Keratinocyte (primary cell): ENCODE data around the gene DIS3L2. TPM values are rescaled to one million over a fixed set of nuclear protein-coding genes. Genes with fewer than 3 reads are reported as not detected.

Experiments
- DNase-seq: peaks from one replicate; pipeline ENCODE4 v3.0.0-alpha.2; 2011; ENCODE audit warnings: low read depth, missing footprints, low spot score
- FAIRE-seq: peaks from 2 replicates; lab custom pipeline; 2011; peaks lifted over from hg19 to GRCh38; lab: Jason Lieb, UNC
- H2AFZ ChIP-seq: 2 replicates; pipeline ENCODE4 v1.6.0; 2012; ENCODE audit warnings: low read length, control low read depth, inconsistent platforms; ENCODE audit not compliant: control insufficient read depth
- H3K27ac ChIP-seq: 2 replicates; pipeline ENCODE4 v1.5.1; 2011; ENCODE audit warnings: low read length; ENCODE audit not compliant: control insufficient read depth, insufficient read depth
- H3K27me3 ChIP-seq: 3 replicates; pipeline ENCODE4 v1.6.0; 2011; ENCODE audit warnings: low read length; ENCODE audit not compliant: control insufficient read depth, insufficient read depth; ENCODE audit errors: extremely low read depth
- H3K36me3 ChIP-seq, 2 experiments: 2 replicates in 1 of 2; 3 replicates in 1 of 2; pipeline ENCODE4 v1.5.1; 2011; ENCODE audit warnings: low read length in 2 of 2, mild to moderate bottlenecking in 1 of 2; ENCODE audit not compliant: control insufficient read depth in 2 of 2, insufficient read depth in 2 of 2; ENCODE audit errors: extremely low read depth in 1 of 2
- H3K4me1 ChIP-seq: 3 replicates; pipeline ENCODE4 v1.5.1; 2011; ENCODE audit warnings: low read length; ENCODE audit not compliant: control insufficient read depth, insufficient read depth; ENCODE audit errors: extremely low read depth
- H3K4me2 ChIP-seq: 3 replicates; pipeline ENCODE4 v1.6.0; 2011; ENCODE audit warnings: low read depth, low read length; ENCODE audit not compliant: control insufficient read depth, insufficient read depth; ENCODE audit errors: extremely low read depth
- H3K4me3 ChIP-seq, 3 experiments: fragments of 200-600 bp in 1 of 3; sonication (generic) in 1 of 3; 2 replicates in 2 of 3; 3 replicates in 1 of 3; pipeline ENCODE4 v1.5.1; 2011 to 2016; ENCODE audit warnings: low read length in 3 of 3, mild to moderate bottlenecking in 3 of 3, control low read depth in 2 of 3, inconsistent platforms in 1 of 3, low read depth in 1 of 3, mixed read lengths in 1 of 3, mixed run types in 1 of 3, moderate library complexity in 1 of 3; ENCODE audit not compliant: control insufficient read depth in 2 of 3, insufficient read depth in 2 of 3; ENCODE audit errors: extremely low read depth in 1 of 3
- H3K79me2 ChIP-seq: 2 replicates; pipeline ENCODE4 v1.6.0; 2012; ENCODE audit warnings: low read length; ENCODE audit not compliant: control insufficient read depth, insufficient read depth
- H3K9ac ChIP-seq: 3 replicates; pipeline ENCODE4 v1.6.0; 2011; ENCODE audit warnings: low read length; ENCODE audit not compliant: control insufficient read depth, insufficient read depth; ENCODE audit errors: extremely low read depth
- H3K9me1 ChIP-seq: 3 replicates; pipeline ENCODE4 v1.6.0; 2011; ENCODE audit warnings: low read length; ENCODE audit not compliant: control insufficient read depth, insufficient read depth; ENCODE audit errors: extremely low read depth
- H3K9me3 ChIP-seq: 2 replicates; pipeline ENCODE4 v1.5.1; 2012; ENCODE audit warnings: low read depth, low read length; ENCODE audit not compliant: control insufficient read depth
- H4K20me1 ChIP-seq: 3 replicates; pipeline ENCODE4 v1.6.0; 2011; ENCODE audit warnings: low read length; ENCODE audit not compliant: control insufficient read depth, insufficient read depth; ENCODE audit errors: extremely low read depth
- EZH2 ChIP-seq: IDR thresholded peaks from one replicate; pipeline ENCODE4 v1.6.1; 2012; ENCODE audit warnings: inconsistent platforms, mild to moderate bottlenecking, low read length, moderate library complexity
- dilution Hi-C: fragments of 300-500 bp; cut with MboI; formaldehyde crosslinking; loops from one replicate; pipeline ENCODE4 v1.7.0; 2020; ENCODE audit warnings: low sequenced_read_pairs; ENCODE audit not compliant: extremely low pct_ligation_motif_present
- polyA plus RNA-seq, 5 experiments: library from polyadenylated mRNA; depleted of rRNA in 3 of 5; stranded (reverse) in 3 of 5; stranded (forward) in 1 of 5; unstranded in 1 of 5; fragments of >200 nt; gene quantifications; 1 replicate in 1 of 5; 2 replicates in 3 of 5; 3 replicates in 1 of 5; pipeline versions ENCODE4 v1.2.1 to v1.2.3, GENCODE V29; 2011 to 2012; ENCODE audit warnings: missing spikeins in 2 of 5, low read depth in 1 of 5, low replicate concordance in 1 of 5
- TF ChIP-seq, protein P1 (sequence below), 3 experiments: IDR thresholded peaks in 1 of 3; conservative IDR thresholded peaks in 1 of 3; optimal IDR thresholded peaks in 1 of 3; 2 replicates in 2 of 3; 3 replicates in 1 of 3; pipeline versions ENCODE3 to v1.5.1; 2011; ENCODE audit warnings: low read length in 3 of 3, mild to moderate bottlenecking in 3 of 3, moderate library complexity in 2 of 3, control low read depth in 1 of 3, inconsistent platforms in 1 of 3; ENCODE audit not compliant: insufficient read depth in 2 of 3; ENCODE audit errors: extremely low read depth in 1 of 3

Gene DIS3L2
- polyA plus RNA-seq, 1 donor (not counting 4 experiments of a cell fraction or from before 2014, with no cell fraction given), result 8.6 TPM

- TF ChIP-seq EZH2, result no peak
- TF ChIP-seq, protein P1, sequence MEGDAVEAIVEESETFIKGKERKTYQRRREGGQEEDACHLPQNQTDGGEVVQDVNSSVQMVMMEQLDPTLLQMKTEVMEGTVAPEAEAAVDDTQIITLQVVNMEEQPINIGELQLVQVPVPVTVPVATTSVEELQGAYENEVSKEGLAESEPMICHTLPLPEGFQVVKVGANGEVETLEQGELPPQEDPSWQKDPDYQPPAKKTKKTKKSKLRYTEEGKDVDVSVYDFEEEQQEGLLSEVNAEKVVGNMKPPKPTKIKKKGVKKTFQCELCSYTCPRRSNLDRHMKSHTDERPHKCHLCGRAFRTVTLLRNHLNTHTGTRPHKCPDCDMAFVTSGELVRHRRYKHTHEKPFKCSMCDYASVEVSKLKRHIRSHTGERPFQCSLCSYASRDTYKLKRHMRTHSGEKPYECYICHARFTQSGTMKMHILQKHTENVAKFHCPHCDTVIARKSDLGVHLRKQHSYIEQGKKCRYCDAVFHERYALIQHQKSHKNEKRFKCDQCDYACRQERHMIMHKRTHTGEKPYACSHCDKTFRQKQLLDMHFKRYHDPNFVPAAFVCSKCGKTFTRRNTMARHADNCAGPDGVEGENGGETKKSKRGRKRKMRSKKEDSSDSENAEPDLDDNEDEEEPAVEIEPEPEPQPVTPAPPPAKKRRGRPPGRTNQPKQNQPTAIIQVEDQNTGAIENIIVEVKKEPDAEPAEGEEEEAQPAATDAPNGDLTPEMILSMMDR (optimal IDR thresholded peaks at IDR 0.05 in 1 of 3, IDR thresholded peaks at IDR 0.05 in 1 of 3, conservative IDR thresholded peaks at IDR 0.05 in 1 of 3; ENCODE audit: extremely low read depth in 1 of 3, insufficient read depth in 2 of 3, low read length in 3 of 3), result no peak
- Histone ChIP-seq H3K4me2 (no peak overlapping the region), H3K4me3 (no peak overlapping the region), H3K9me3 (no peaks in the 10 kb centered on the region), H3K4me1 (no peaks in the 10 kb centered on the region), H3K9me1 (no peaks in the 10 kb centered on the region), H3K36me3 (peaks cover 4% of the 10 kb centered on the region in 2 experiments), H4K20me1 (peaks cover 2% of the 10 kb centered on the region), H3K79me2 (no peaks in the 10 kb centered on the region), H3K27me3 (no peaks in the 10 kb centered on the region), H3K9ac (no peak overlapping the region), H3K27ac (no peak overlapping the region), H2AFZ (no peak overlapping the region)
- DNase-seq (no peak), FAIRE-seq (no peak)
- dilution Hi-C loops, result no loop called here
Observed at GRCh38 chr2:232022718-232023117, 61.2 kb downstream of the DIS3L2 start.

DNA sequence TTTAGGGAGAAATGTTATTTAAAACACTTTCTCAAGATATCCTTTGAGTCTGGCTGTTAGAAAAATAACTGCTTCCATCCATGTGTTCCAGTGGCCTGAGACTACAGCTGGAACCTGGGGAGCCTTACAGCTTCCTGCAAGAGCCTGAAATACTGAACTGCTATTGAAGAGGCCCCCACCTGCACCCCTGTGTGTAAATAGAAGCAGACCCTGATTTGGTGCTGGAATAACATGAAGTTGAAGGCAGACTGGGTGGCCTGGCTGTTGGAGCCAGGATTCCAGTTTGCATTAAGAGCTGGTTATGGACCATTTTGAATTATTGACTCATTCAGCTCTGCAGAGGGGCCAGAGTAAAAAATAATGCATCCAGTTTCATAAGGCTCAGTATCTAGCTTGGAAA lies 61.9 kb downstream of the DIS3L2 start:
- no peak overlapping the region for H3K9ac ChIP-seq
- peaks cover 2% of the 10 kb centered on the region for H4K20me1 ChIP-seq
- no peaks in the 10 kb centered on the region for H3K9me1 ChIP-seq
- H3K27ac ChIP-seq, result no peak overlapping the region
- H3K4me2 ChIP-seq, result no peak overlapping the region
- no peak for DNase-seq
- H3K27me3 ChIP-seq, result no peaks in the 10 kb centered on the region
- no peak for TF ChIP-seq EZH2
- TF ChIP-seq, protein P1 (optimal IDR thresholded peaks at IDR 0.05 in 1 of 3, IDR thresholded peaks at IDR 0.05 in 1 of 3, conservative IDR thresholded peaks at IDR 0.05 in 1 of 3; ENCODE audit: extremely low read depth in 1 of 3, insufficient read depth in 2 of 3, low read length in 3 of 3), result no peak
- no peak overlapping the region for H2AFZ ChIP-seq
- H3K4me1 ChIP-seq, result no peaks in the 10 kb centered on the region
- H3K4me3 ChIP-seq, result no peak overlapping the region
- H3K9me3 ChIP-seq, result no peaks in the 10 kb centered on the region
- FAIRE-seq, result no peak
- peaks cover 4% of the 10 kb centered on the region in 2 experiments for H3K36me3 ChIP-seq
- no peaks in the 10 kb centered on the region for H3K79me2 ChIP-seq
- dilution Hi-C loops, result no loop called here
